Nephron (organoid): ENCODE measurements around the gene VSTM2L.

Experiments
- H3K27ac Mint-ChIP-seq, 3 experiments: 2 replicates each; pipeline ENCODE4 v1.8.0; 2020; ENCODE audit warnings: mixed read lengths in 3 of 3, mild to moderate bottlenecking in 2 of 3, moderate library complexity in 1 of 3
- H3K27me3 Mint-ChIP-seq: 2 replicates; pipeline ENCODE4 v1.8.0; 2021; ENCODE audit warnings: low read depth, mild to moderate bottlenecking, moderate library complexity, mixed read lengths
- H3K36me3 Mint-ChIP-seq: 2 replicates; pipeline ENCODE4 v1.8.0; 2020; ENCODE audit warnings: low read depth, mixed read lengths
- H3K4me1 Mint-ChIP-seq: 2 replicates; pipeline ENCODE4 v1.8.0; 2020; ENCODE audit warnings: mixed read lengths
- H3K4me3 Mint-ChIP-seq, 3 experiments: 2 replicates each; pipeline ENCODE4 v1.8.0; 2020; ENCODE audit warnings: mild to moderate bottlenecking in 3 of 3, mixed read lengths in 3 of 3, moderate library complexity in 2 of 3
- H3K9me3 Mint-ChIP-seq: 2 replicates; pipeline ENCODE4 v1.8.0; 2020; ENCODE audit warnings: mixed read lengths
- CTCF ChIP-seq, 3 experiments: fragments of 200-600 bp; sonication (generic); IDR thresholded peaks; one replicate each; pipeline ENCODE4 v1.5.0; 2021; ENCODE audit warnings: antibody characterized with exemption in 3 of 3; ENCODE audit not compliant: unreplicated experiment in 3 of 3

Gene VSTM2L

GRCh38 chr20:37986873-37987601 lies 84.1 kb downstream of the VSTM2L start:
- Mint-ChIP-seq H3K36me3 (peaks cover 28% of the 10 kb centered on the region), H3K4me1 (peaks cover 88% of the 10 kb centered on the region), H3K27ac (peak overlapping the region; percentile 12 to 80 (median 68)), H3K9me3 (no peaks in the 10 kb centered on the region), H3K27me3 (no peaks in the 10 kb centered on the region), H3K4me3 (peak overlapping the region in 1 of 3 experiments; percentile 3)
- no peak for TF ChIP-seq CTCF (IDR thresholded peaks at IDR 0.05; ENCODE audit: unreplicated experiment in 3 of 3)

DNA sequence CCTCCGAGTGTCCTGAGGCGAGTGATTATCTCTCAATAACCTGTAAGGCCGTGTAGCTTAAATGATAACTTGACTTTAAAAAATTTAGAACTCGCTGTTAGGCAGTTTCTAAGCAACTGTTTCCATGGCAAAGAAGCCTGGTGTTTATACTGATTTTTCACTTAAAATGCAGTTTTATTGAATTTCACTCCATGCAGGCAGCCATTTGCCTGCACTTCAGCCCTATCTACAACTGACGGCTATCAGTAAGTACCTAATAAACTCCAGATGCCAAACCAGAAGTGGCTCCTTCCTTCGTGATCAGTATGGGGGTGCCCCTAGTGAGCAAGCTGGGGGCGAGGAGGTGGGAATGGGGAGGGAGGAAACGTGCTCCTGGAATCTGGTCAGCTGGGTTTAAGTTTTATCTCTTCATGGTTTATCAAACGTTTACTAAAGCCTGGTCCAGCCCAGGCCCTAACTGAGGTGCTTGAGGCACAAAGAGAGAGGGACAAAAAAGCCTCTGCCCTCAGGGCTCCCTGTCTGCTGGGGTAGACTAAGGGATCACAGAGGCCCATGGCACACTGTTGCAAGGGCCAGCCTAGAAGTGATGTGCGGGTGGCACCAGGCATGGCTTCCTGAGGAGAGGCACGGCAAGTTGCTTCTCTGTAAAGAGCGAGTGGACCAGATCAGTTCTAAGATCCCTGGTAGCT lies 84.8 kb downstream of the VSTM2L start:
- Mint-ChIP-seq H3K4me3 (no peak overlapping the region), H3K27ac (peak overlapping the region; percentile 12 to 80 (median 68)), H3K36me3 (peaks cover 22% of the 10 kb centered on the region)

GRCh38 chr20:37988306-37988954 lies 85.5 kb downstream of the VSTM2L start:
- Mint-ChIP-seq H3K4me3 (peak overlapping the region in 1 of 3 experiments; percentile 0), H3K4me1 (peaks cover 92% of the 10 kb centered on the region), H3K36me3 (peaks cover 15% of the 10 kb centered on the region), H3K27ac (peak overlapping the region; percentile 12 to 32 (median 20)), H3K27me3 (no peaks in the 10 kb centered on the region), H3K9me3 (no peaks in the 10 kb centered on the region)
- TF ChIP-seq CTCF (IDR thresholded peaks at IDR 0.05; ENCODE audit: unreplicated experiment in 3 of 3), result no peak

More for the DNA sequence above, 84.8 kb downstream of the VSTM2L start:
- no peaks in the 10 kb centered on the region for H3K9me3 Mint-ChIP-seq
- no peaks in the 10 kb centered on the region for H3K27me3 Mint-ChIP-seq
- peaks cover 91% of the 10 kb centered on the region for H3K4me1 Mint-ChIP-seq
- TF ChIP-seq CTCF (IDR thresholded peaks at IDR 0.05; ENCODE audit: unreplicated experiment in 3 of 3), result no peak

- Mint-ChIP-seq H3K4me1 (peaks cover 89% of the 10 kb centered on the region), H3K27me3 (no peaks in the 10 kb centered on the region), H3K9me3 (no peaks in the 10 kb centered on the region), H3K36me3 (peaks cover 20% of the 10 kb centered on the region), H3K27ac (peak overlapping the region in 2 of 3 experiments; percentile 24 to 43), H3K4me3 (no peak overlapping the region)
- TF ChIP-seq CTCF (IDR thresholded peaks at IDR 0.05; ENCODE audit: unreplicated experiment in 3 of 3), result no peak
Observed at GRCh38 chr20:37989601-37990295, 86.8 kb downstream of the VSTM2L start.

GRCh38 chr20:37990571-37991151 lies 87.7 kb downstream of the VSTM2L start:
- Mint-ChIP-seq H3K36me3 (peaks cover 22% of the 10 kb centered on the region), H3K27ac (peak overlapping the region; percentile 42 to 71 (median 69)), H3K4me1 (peaks cover 91% of the 10 kb centered on the region), H3K27me3 (no peaks in the 10 kb centered on the region), H3K9me3 (no peaks in the 10 kb centered on the region), H3K4me3 (no peak overlapping the region)
- TF ChIP-seq CTCF (IDR thresholded peaks at IDR 0.05; ENCODE audit: unreplicated experiment in 3 of 3), result no peak
